ENCODE data around the gene TMEM129. TPM values are rescaled to one million over a fixed set of nuclear protein-coding genes. Genes with fewer than 3 reads are reported as not detected.

The TMEM129 gene
- total and polyA plus RNA-seq, 7 donors = 11.8 to 43.6 (median 31.6) TPM

DNA sequence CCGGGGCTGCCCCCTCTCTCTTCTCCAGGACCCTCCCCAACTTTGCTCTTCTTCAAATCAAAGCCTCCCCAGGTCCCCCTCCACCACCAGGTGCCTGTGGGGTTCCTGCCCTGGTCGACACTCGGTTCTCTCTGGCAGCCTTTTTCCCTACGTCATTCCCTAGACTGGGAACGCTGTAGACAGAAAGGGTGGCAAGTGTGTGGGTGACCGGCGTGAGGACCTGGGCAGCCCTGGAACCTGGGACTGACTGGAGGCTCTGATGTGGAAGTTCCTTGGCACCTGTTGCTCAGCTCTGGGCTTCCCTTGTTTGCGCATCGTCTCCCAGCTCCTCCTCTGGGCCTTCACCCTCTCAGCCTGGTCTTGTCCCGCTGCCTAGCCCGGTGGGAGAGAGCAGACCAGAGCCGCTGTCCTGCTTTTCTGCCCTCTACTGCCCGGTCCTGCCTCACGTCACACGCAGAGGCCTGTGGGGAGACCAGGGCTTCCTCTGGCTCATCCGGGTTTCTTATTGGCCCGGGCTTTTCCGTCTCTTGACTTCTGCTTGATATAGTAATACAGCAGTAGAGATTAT is 1.5 kb upstream of the TMEM129 start:
- no peak for ATAC-seq
- intact Hi-C loops (cut with DNase I) = loop anchor here in 1 of 2 donors (2.0 kb wide), 1 partner anchor 370 kb away; no protein-coding TSS in a partner anchor
- H3K4me3 ChIP-seq = no peak overlapping the region
- DNase-seq = peak in 1 of 2 donors; percentile 49
- peak overlapping the region; percentile 30 for H3K27ac ChIP-seq
- peaks cover 35% of the 10 kb centered on the region for H3K4me1 ChIP-seq
- H3K36me3 ChIP-seq (ENCODE audit: insufficient read depth in 1 of 2, low read depth in 1 of 2) = peaks cover 0 to 30% of the 10 kb centered on the region in 2 donors
- no peaks in the 10 kb centered on the region for H3K9me3 ChIP-seq
- TF ChIP-seq, protein P1, sequence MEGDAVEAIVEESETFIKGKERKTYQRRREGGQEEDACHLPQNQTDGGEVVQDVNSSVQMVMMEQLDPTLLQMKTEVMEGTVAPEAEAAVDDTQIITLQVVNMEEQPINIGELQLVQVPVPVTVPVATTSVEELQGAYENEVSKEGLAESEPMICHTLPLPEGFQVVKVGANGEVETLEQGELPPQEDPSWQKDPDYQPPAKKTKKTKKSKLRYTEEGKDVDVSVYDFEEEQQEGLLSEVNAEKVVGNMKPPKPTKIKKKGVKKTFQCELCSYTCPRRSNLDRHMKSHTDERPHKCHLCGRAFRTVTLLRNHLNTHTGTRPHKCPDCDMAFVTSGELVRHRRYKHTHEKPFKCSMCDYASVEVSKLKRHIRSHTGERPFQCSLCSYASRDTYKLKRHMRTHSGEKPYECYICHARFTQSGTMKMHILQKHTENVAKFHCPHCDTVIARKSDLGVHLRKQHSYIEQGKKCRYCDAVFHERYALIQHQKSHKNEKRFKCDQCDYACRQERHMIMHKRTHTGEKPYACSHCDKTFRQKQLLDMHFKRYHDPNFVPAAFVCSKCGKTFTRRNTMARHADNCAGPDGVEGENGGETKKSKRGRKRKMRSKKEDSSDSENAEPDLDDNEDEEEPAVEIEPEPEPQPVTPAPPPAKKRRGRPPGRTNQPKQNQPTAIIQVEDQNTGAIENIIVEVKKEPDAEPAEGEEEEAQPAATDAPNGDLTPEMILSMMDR (IDR thresholded peaks at IDR 0.05) = no peak
- H3K27me3 ChIP-seq (ENCODE audit: insufficient read depth in 3 of 3, low read length in 2 of 3) = no peaks in the 10 kb centered on the region
- 52 to 55% (median 52%) methylated on average over 18 of the region's 18 CpGs for WGBS, 3 donors

DNA sequence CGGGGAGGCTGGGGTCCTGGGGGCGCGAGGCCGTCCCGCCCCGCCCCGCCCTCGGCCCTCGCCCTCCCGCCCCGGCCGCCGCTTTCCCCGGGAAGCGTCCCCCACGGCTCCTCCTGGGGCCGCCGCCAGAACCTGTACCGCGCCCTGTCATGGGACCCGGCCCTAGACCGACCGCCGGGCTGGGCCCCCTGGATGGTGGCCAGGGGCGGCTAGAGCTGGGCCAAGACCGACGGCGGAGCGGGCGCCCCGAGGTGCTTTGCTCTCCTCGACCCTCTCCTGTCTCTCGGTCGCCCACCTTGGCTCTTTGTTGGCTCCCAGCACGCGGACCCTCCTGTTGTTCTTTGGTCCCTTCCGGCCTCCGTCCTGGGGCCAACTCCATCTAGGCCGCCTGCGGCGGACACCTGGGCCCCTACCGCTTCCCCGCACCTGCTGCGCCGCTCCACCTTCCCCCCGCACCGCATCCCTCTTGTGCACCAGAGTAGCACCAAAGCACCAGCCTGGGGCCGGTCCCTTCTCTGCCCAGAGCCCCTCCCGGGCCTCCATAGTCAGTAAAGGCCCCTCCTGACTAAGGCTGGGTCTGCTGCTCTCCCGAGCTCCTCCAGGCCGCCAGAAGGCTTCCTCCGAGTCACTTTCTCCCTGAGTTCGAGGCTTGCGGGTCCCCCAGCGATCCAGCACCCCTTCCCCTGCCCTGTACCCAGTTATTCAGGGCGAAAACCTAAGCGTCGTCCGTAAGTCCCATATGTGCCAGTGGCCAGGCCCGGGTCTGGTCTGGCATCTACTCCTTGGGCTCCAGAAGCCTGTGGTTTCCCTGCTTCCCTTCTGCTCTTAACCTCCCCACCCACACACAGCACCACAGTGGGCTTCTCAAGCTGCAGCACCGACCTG is 785 bp upstream of the TMEM129 start:
- intact Hi-C loops (cut with DNase I) = loop anchor here in 1 of 2 donors (2.0 kb wide), 1 partner anchor 369 kb away; no protein-coding TSS in a partner anchor
- peaks cover 37% of the 10 kb centered on the region for H3K4me1 ChIP-seq
- H3K9me3 ChIP-seq = no peaks in the 10 kb centered on the region
- H3K4me3 ChIP-seq = peak overlapping the region; percentile 84
- peak overlapping the region; percentile 82 for H3K27ac ChIP-seq
- H3K27me3 ChIP-seq (ENCODE audit: insufficient read depth in 3 of 3, low read length in 2 of 3) = no peaks in the 10 kb centered on the region
- ATAC-seq (no peak), DNase-seq (no peak)
- WGBS, 3 donors = 4 to 8% (median 5%) methylated on average over 44 to 61 of the region's 61 CpGs
- TF ChIP-seq, protein P1 (IDR thresholded peaks at IDR 0.05) = no peak
- H3K36me3 ChIP-seq (ENCODE audit: insufficient read depth in 1 of 2, low read depth in 1 of 2) = peaks cover 0 to 36% of the 10 kb centered on the region in 2 donors

GRCh38 chr4:1720163-1720983 is 750 bp downstream of the TMEM129 start:
- TF ChIP-seq, protein P1 (IDR thresholded peaks at IDR 0.05) = no peak
- H3K36me3 ChIP-seq (ENCODE audit: insufficient read depth in 1 of 2, low read depth in 1 of 2) = peaks cover 0 to 36% of the 10 kb centered on the region in 2 donors
- no peaks in the 10 kb centered on the region for H3K9me3 ChIP-seq
- peak; percentile 56 to 75 for DNase-seq
- peaks cover 41% of the 10 kb centered on the region for H3K4me1 ChIP-seq
- no peaks in the 10 kb centered on the region for H3K27me3 ChIP-seq (ENCODE audit: insufficient read depth in 3 of 3, low read length in 2 of 3)
- H3K4me3 ChIP-seq = peak overlapping the region; percentile 84
- WGBS, 3 donors = 1 to 3% (median 1%) methylated on average over 49 to 79 of the region's 79 CpGs
- ATAC-seq = peak; percentile 17 to 42 (median 39)
- H3K27ac ChIP-seq = peak overlapping the region; percentile 82
- intact Hi-C loops (cut with DNase I) = no loop called here

- intact Hi-C loops (cut with DNase I) = no loop called here
- H3K36me3 ChIP-seq (ENCODE audit: insufficient read depth in 1 of 2, low read depth in 1 of 2) = peaks cover 0 to 25% of the 10 kb centered on the region in 2 donors
- WGBS, 3 donors = 70 to 77% (median 75%) methylated on average over 30 to 31 of the region's 31 CpGs
- H3K27ac ChIP-seq = no peak overlapping the region
- peaks cover 52% of the 10 kb centered on the region for H3K4me1 ChIP-seq
- DNase-seq (no peak), ATAC-seq (no peak)
- H3K27me3 ChIP-seq (ENCODE audit: insufficient read depth in 3 of 3, low read length in 2 of 3) = no peaks in the 10 kb centered on the region
- H3K9me3 ChIP-seq = no peaks in the 10 kb centered on the region
- no peak overlapping the region for H3K4me3 ChIP-seq
- TF ChIP-seq, protein P1 (IDR thresholded peaks at IDR 0.05) = no peak
Measured at GRCh38 chr4:1718095-1718850, 2.9 kb downstream of the TMEM129 start.

All from psoas muscle (tissue), 8 donors.